ENCODE data around the gene ARHGEF16.

- TF ChIP-seq CTCF (IDR thresholded peaks at IDR 0.05) (no peak), POLR2A (IDR thresholded peaks at IDR 0.05) (no peak)
These were observed 39.0 kb upstream of the ARHGEF16 start for GRCh38 chr1:3415260-3416090.

Measured in esophagus squamous epithelium (tissue), 4 donors.